ENCODE results near the gene GUCA1A. TPM values are rescaled to one million over a fixed set of nuclear protein-coding genes. Genes with fewer than 3 reads are reported as not detected.
"Not testable (repeated sequence)": the region's sequence is repeated elsewhere in the genome, so short reads cannot be mapped to it uniquely, and the experiment has no call there.

Gene GUCA1A
- total RNA-seq, 4 donors from 2014 or later: not detected

GRCh38 chr6:42210551-42210950, 37.4 kb downstream of the GUCA1A start:
- TF ChIP-seq POLR2A (IDR thresholded peaks at IDR 0.05; ENCODE audit: low read depth) (no peak), CTCF (IDR thresholded peaks at IDR 0.05) (no peak), POLR2AphosphoS5 (IDR thresholded peaks at IDR 0.05) (no peak), EP300 (IDR thresholded peaks at IDR 0.05) (no peak)
- H3K27me3 ChIP-seq: no peaks in the 10 kb centered on the region
- WGBS: 100% methylated on average over 1 of the region's 1 CpG
- H3K9me3 ChIP-seq: no peaks in the 10 kb centered on the region
- DNase-seq (ENCODE audit: extremely low spot score): no peak
- intact Hi-C loops (cut with DNase I): loop anchor here (10.0 kb wide), 1 partner anchor 286 kb away; the partner anchor contains the start of genes BYSL and MED20
- no peak overlapping the region for H3K27ac ChIP-seq (replicated peaks in 1 of 4)
- peaks cover 40 to 84% (median 75%) of the 10 kb centered on the region in 4 donors for H3K36me3 ChIP-seq
- no peak overlapping the region for H3K4me3 ChIP-seq
- H3K4me1 ChIP-seq: peaks cover 8 to 12% (median 10%) of the 10 kb centered on the region in 4 donors

- Histone ChIP-seq H3K4me1 (peaks cover 13 to 24% (median 21%) of the 10 kb centered on the region in 4 donors), H3K36me3 (peaks cover 34 to 72% (median 68%) of the 10 kb centered on the region in 4 donors), H3K4me3 (no peak overlapping the region), H3K9me3 (no peaks in the 10 kb centered on the region), H3K27me3 (no peaks in the 10 kb centered on the region), H3K27ac (replicated peaks in 1 of 4) (no peak overlapping the region)
- DNase-seq (ENCODE audit: extremely low spot score): no peak
- intact Hi-C loops (cut with DNase I): loop anchor here (10.0 kb wide), 1 partner anchor 287 kb away; the partner anchor contains the start of genes BYSL and MED20
- 95% methylated on average over 6 of the region's 6 CpGs for WGBS
- TF ChIP-seq CTCF (IDR thresholded peaks at IDR 0.05) (no peak), POLR2A (IDR thresholded peaks at IDR 0.05; ENCODE audit: low read depth) (no peak), POLR2AphosphoS5 (IDR thresholded peaks at IDR 0.05) (no peak), EP300 (IDR thresholded peaks at IDR 0.05) (no peak)
Measured at GRCh38 chr6:42211726-42212125, 38.6 kb downstream of the GUCA1A start.

GRCh38 chr6:42212442-42212841, 39.3 kb downstream of the GUCA1A start:
- H3K9me3 ChIP-seq: no peaks in the 10 kb centered on the region
- no peak overlapping the region for H3K27ac ChIP-seq (replicated peaks in 1 of 4)
- TF ChIP-seq POLR2AphosphoS5 (IDR thresholded peaks at IDR 0.05) (no peak), CTCF (IDR thresholded peaks at IDR 0.05) (no peak), EP300 (IDR thresholded peaks at IDR 0.05) (no peak), POLR2A (IDR thresholded peaks at IDR 0.05; ENCODE audit: low read depth) (no peak)
- intact Hi-C loops (cut with DNase I): loop anchor here (10.0 kb wide), 1 partner anchor 288 kb away; the partner anchor contains the start of genes BYSL and MED20
- no peak overlapping the region for H3K4me3 ChIP-seq
- H3K27me3 ChIP-seq: no peaks in the 10 kb centered on the region
- no peak for DNase-seq (ENCODE audit: extremely low spot score)
- H3K4me1 ChIP-seq: peaks cover 16 to 29% (median 26%) of the 10 kb centered on the region in 4 donors
- H3K36me3 ChIP-seq: peaks cover 34 to 65% (median 62%) of the 10 kb centered on the region in 4 donors
- 61% methylated on average over 3 of the region's 3 CpGs for WGBS

GRCh38 chr6:42216495-42216894, 43.3 kb downstream of the GUCA1A start:
- H3K27me3 ChIP-seq; DNase-seq (ENCODE audit: extremely low spot score); H3K9me3 ChIP-seq; H3K27ac ChIP-seq (replicated peaks in 1 of 4): not testable (repeated sequence)
- Histone ChIP-seq H3K4me3 (peak overlapping the region; percentile 65 to 77 (median 71)), H3K36me3 (peaks cover 13 to 27% (median 25%) of the 10 kb centered on the region in 4 donors), H3K4me1 (peaks cover 20 to 33% (median 29%) of the 10 kb centered on the region in 4 donors)
- intact Hi-C loops (cut with DNase I): loop anchor here (10.0 kb wide), 1 partner anchor 292 kb away; the partner anchor contains the start of genes BYSL and MED20
- 82% methylated on average over 18 of the region's 18 CpGs for WGBS

DNA sequence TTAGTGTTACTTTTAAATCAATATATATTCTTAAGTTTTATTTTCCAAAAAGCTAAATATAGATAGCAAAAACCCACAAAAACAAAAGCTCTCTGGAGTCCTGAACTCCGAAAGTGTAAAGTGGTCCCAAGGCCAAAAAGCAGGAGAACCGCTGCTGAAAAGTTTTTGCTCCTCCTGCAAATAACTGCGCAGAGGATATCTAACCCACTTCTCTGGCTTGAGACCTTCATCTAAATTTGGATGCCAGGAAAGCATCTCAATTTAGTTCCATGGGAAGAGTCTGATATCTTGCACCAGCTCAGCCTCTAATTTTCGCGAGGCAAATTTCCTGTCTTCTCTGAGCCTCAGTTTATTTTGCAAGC, 44.0 kb downstream of the GUCA1A start:
- Histone ChIP-seq H3K9me3 (no peaks in the 10 kb centered on the region), H3K27me3 (no peaks in the 10 kb centered on the region), H3K36me3 (peaks cover 10 to 21% (median 18%) of the 10 kb centered on the region in 4 donors), H3K27ac (replicated peaks in 1 of 4) (peak overlapping the region; percentile 73 to 87 (median 81)), H3K4me1 (peaks cover 20 to 33% (median 29%) of the 10 kb centered on the region in 4 donors), H3K4me3 (peak overlapping the region; percentile 65 to 77 (median 71))
- TF ChIP-seq CTCF (IDR thresholded peaks at IDR 0.05): no peak
- TF ChIP-seq POLR2A (IDR thresholded peaks at IDR 0.05; ENCODE audit: low read depth): no peak
- no peak for TF ChIP-seq POLR2AphosphoS5 (IDR thresholded peaks at IDR 0.05)
- no peak for TF ChIP-seq EP300 (IDR thresholded peaks at IDR 0.05)
- intact Hi-C loops (cut with DNase I): loop anchor here (10.0 kb wide), 1 partner anchor 292 kb away; the partner anchor contains the start of genes BYSL and MED20
- WGBS: 4% methylated on average over 5 of the region's 5 CpGs
- no peak for DNase-seq (ENCODE audit: extremely low spot score)
